ENCODE measurements around the gene FAM47E.

Gene FAM47E

DNA sequence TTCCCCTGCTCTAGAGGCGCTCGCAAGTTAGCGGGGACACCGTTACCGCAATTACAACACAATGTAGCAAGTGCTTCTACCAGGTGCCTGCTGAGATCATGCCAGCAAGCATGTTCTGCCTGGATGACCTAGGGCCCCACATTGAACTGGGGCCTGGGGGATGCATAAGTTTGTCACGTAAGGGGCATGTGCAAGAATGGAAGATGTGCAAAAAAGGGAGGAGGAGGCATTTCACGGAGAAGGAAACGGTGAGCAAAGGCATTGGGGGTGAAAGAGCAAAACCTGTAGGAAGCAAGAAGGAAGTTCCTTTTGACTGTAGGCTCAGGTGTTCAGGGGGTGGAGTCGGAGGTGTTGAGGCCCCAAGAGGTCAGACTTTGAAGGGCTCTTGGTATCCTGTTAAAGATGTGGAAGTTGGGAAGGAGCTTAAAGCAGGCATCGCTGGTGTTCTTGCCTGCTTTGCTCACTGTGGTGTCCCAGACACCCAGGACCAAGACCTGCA, 37.3 kb upstream of the FAM47E start:
- Histone ChIP-seq H3K4me1 (ENCODE audit: control insufficient read depth, low read length) (peaks cover 15% of the 10 kb centered on the region), H3K27me3 (ENCODE audit: control insufficient read depth, low read length) (peaks cover 37% of the 10 kb centered on the region), H3K27ac (ENCODE audit: low read depth, low read length) (no peak overlapping the region), H3K79me2 (ENCODE audit: control insufficient read depth, low read length) (no peaks in the 10 kb centered on the region), H3K4me2 (ENCODE audit: low read length) (peak overlapping the region; percentile 88), H3K36me3 (ENCODE audit: control insufficient read depth, low read length) (no peaks in the 10 kb centered on the region), H3K9me2 (replicated peaks; ENCODE audit: control insufficient read depth, low read length) (no peaks in the 10 kb centered on the region), H3K9me3 (ENCODE audit: control insufficient read depth, insufficient read depth, low read length) (no peaks in the 10 kb centered on the region), H4K20me1 (ENCODE audit: control insufficient read depth, insufficient read depth, low read depth, low read length) (no peaks in the 10 kb centered on the region), H3K4me3 (ENCODE audit: low read length) (peak overlapping the region; percentile 73), H3F3A (ENCODE audit: control insufficient read depth, insufficient read depth) (no peaks in the 10 kb centered on the region)
- TF ChIP-seq, protein P1, sequence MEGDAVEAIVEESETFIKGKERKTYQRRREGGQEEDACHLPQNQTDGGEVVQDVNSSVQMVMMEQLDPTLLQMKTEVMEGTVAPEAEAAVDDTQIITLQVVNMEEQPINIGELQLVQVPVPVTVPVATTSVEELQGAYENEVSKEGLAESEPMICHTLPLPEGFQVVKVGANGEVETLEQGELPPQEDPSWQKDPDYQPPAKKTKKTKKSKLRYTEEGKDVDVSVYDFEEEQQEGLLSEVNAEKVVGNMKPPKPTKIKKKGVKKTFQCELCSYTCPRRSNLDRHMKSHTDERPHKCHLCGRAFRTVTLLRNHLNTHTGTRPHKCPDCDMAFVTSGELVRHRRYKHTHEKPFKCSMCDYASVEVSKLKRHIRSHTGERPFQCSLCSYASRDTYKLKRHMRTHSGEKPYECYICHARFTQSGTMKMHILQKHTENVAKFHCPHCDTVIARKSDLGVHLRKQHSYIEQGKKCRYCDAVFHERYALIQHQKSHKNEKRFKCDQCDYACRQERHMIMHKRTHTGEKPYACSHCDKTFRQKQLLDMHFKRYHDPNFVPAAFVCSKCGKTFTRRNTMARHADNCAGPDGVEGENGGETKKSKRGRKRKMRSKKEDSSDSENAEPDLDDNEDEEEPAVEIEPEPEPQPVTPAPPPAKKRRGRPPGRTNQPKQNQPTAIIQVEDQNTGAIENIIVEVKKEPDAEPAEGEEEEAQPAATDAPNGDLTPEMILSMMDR (IDR thresholded peaks at IDR 0.05; ENCODE audit: low read depth, low read length, poor library complexity, severe bottlenecking) = no peak
- no peak for TF ChIP-seq EZH2phosphoT487 (IDR thresholded peaks at IDR 0.05; ENCODE audit: borderline replicate concordance, low read length)

GRCh38 chr4:76215077-76215476, 36.4 kb upstream of the FAM47E start:
- no peaks in the 10 kb centered on the region for H3K9me3 ChIP-seq (ENCODE audit: control insufficient read depth, insufficient read depth, low read length)
- TF ChIP-seq, protein P1 (IDR thresholded peaks at IDR 0.05; ENCODE audit: low read depth, low read length, poor library complexity, severe bottlenecking) = no peak
- no peak for TF ChIP-seq EZH2phosphoT487 (IDR thresholded peaks at IDR 0.05; ENCODE audit: borderline replicate concordance, low read length)
- no peaks in the 10 kb centered on the region for H3K79me2 ChIP-seq (ENCODE audit: control insufficient read depth, low read length)
- H3K36me3 ChIP-seq (ENCODE audit: control insufficient read depth, low read length) = no peaks in the 10 kb centered on the region
- H4K20me1 ChIP-seq (ENCODE audit: control insufficient read depth, insufficient read depth, low read depth, low read length) = no peaks in the 10 kb centered on the region
- H3K27me3 ChIP-seq (ENCODE audit: control insufficient read depth, low read length) = peaks cover 37% of the 10 kb centered on the region
- no peaks in the 10 kb centered on the region for H3F3A ChIP-seq (ENCODE audit: control insufficient read depth, insufficient read depth)
- peaks cover 15% of the 10 kb centered on the region for H3K4me1 ChIP-seq (ENCODE audit: control insufficient read depth, low read length)
- H3K9me2 ChIP-seq (replicated peaks; ENCODE audit: control insufficient read depth, low read length) = no peaks in the 10 kb centered on the region
- H3K4me2 ChIP-seq (ENCODE audit: low read length) = no peak overlapping the region
- no peak overlapping the region for H3K27ac ChIP-seq (ENCODE audit: low read depth, low read length)
- no peak overlapping the region for H3K4me3 ChIP-seq (ENCODE audit: low read length)

DNA sequence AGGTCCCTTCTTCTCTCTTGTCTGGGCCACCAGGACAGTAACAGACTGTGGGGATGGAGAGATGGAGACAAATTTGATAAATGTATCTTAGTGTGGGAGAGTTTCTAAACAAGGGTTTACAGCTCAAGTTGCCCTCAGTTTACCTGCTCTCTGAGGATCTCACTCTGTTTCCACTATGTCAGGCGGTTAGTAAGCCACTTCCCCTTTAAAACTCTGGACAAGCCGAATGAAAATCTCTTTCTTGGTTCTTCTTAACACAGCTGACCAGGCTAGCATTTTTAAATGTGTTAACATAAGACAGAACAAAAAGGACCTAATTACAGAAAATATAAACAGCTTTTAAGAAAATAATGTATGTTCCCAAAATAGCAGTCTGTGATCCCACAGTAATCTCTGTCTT, 35.0 kb upstream of the FAM47E start:
- H3K27ac ChIP-seq (ENCODE audit: low read depth, low read length) = no peak overlapping the region
- no peaks in the 10 kb centered on the region for H3K36me3 ChIP-seq (ENCODE audit: control insufficient read depth, low read length)
- peaks cover 37% of the 10 kb centered on the region for H3K27me3 ChIP-seq (ENCODE audit: control insufficient read depth, low read length)
- H3K4me1 ChIP-seq (ENCODE audit: control insufficient read depth, low read length) = peaks cover 15% of the 10 kb centered on the region
- no peaks in the 10 kb centered on the region for H3F3A ChIP-seq (ENCODE audit: control insufficient read depth, insufficient read depth)
- H3K9me3 ChIP-seq (ENCODE audit: control insufficient read depth, insufficient read depth, low read length) = no peaks in the 10 kb centered on the region
- H4K20me1 ChIP-seq (ENCODE audit: control insufficient read depth, insufficient read depth, low read depth, low read length) = no peaks in the 10 kb centered on the region
- no peaks in the 10 kb centered on the region for H3K9me2 ChIP-seq (replicated peaks; ENCODE audit: control insufficient read depth, low read length)
- TF ChIP-seq, protein P1 (IDR thresholded peaks at IDR 0.05; ENCODE audit: low read depth, low read length, poor library complexity, severe bottlenecking) = no peak
- no peak for TF ChIP-seq EZH2phosphoT487 (IDR thresholded peaks at IDR 0.05; ENCODE audit: borderline replicate concordance, low read length)
- H3K79me2 ChIP-seq (ENCODE audit: control insufficient read depth, low read length) = no peaks in the 10 kb centered on the region
- H3K4me3 ChIP-seq (ENCODE audit: low read length) = no peak overlapping the region
- H3K4me2 ChIP-seq (ENCODE audit: low read length) = no peak overlapping the region

All from DOHH2 (cell line).